ENCODE measurements around the gene FAM222A.

DNA sequence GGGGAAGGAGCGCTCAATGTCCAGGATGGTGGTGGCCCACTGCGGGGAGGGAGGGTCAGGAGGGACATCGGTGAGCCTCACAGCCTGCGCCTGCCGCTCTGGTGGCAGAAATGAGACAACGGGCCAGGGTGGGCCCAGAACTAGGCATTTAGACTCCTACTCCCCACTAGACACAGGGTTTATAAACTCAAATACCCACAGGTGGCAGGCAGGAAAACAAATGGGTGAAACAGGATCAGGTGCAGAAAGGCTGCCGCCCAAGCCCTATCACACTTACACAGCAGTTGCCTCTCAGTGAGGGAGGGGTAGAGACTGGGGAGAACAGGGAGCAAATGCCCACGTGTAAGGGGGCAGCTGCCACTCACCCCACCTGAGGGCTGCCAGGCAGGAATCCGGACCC is 73.2 kb downstream of the FAM222A start:
- TF ChIP-seq CTCF (IDR thresholded peaks at IDR 0.05; ENCODE audit: low read length) (no peak), EZH2phosphoT487 (IDR thresholded peaks at IDR 0.05; ENCODE audit: low read length) (no peak), EZH2 (optimal IDR thresholded peaks at IDR 0.05; ENCODE audit: low read depth, low read length) (no peak)

All from MM.1S (cell line).